CD4-positive, alpha-beta T cell treated with Interleukin-21 for 1 hour (primary cell): ENCODE data around the gene NCR3LG1.
"Not testable (repeated sequence)": the region's sequence is repeated elsewhere in the genome, so short reads cannot be mapped to it uniquely, and the experiment has no call there.

Experiments used
- DNase-seq: peaks from one replicate; pipeline ENCODE4 v3.0.0-alpha.2; 2020

Gene NCR3LG1

DNA sequence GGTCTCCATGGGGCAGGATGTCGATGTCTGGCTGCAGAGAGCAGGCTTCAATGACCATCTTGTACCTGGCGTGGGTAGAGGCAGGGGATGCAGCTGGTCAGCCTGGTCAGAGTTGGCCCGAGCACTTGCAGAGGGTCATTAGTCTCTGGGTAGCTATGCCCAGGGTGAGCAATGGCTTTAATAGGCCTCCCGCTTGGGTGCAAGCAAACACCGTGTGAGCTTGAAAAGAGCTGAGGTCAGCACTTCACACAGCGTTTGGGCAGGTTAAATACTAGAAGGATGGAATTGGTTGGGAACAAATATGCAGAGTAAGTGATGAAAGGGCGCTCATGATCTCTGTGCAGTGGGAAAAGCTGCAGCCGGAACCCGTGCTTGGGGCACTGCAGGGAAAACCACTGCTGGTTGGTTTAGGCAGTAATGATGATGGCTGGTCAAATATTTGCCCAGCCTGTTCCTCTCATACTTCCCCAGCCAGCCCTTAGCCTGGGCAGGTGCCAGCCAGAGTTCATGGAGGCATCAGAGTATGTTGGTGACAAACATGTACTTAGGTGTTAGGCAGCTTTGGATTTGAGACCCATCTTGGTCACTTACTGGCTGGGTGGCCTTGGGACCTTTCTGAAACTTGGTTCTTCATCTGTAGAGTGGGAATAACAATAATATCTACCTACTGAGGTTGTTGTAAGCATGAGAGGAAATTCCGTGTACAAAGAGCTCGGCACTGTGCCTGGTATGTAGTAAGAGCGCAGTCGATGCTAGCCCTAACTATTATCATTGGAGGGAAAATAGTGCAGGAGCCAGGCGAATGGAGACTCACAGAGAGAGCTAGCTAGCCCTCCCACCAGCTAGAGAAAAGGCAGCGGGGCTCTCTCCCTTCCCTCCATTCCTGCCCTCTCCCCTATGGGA is 62.1 kb downstream of the NCR3LG1 start:
- DNase-seq, result no peak

DNA sequence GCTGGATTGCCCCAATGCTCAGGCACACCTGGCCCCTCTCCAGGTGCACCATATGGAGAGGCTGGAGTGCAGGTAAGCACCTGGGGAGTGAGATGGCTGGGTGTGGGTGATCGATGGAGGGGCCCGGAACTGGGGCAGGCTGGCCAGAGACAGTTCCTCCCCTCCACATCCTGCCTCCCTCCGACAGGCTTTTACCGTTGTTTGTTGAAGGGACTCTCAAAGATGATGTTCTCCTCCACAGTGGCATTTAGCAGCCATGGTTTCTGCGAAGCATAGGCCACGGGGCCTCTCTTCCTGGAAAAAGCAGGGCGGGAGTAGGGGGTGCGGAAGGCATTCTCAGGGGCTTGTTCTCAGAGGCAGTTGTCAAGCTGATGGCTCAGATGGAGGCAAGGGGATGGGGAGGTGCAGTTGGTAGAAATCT is 62.7 kb downstream of the NCR3LG1 start:
- DNase-seq, result no peak

- DNase-seq, result no peak
These were observed 63.4 kb downstream of the NCR3LG1 start for GRCh38 chr11:17414992-17415391.

DNA sequence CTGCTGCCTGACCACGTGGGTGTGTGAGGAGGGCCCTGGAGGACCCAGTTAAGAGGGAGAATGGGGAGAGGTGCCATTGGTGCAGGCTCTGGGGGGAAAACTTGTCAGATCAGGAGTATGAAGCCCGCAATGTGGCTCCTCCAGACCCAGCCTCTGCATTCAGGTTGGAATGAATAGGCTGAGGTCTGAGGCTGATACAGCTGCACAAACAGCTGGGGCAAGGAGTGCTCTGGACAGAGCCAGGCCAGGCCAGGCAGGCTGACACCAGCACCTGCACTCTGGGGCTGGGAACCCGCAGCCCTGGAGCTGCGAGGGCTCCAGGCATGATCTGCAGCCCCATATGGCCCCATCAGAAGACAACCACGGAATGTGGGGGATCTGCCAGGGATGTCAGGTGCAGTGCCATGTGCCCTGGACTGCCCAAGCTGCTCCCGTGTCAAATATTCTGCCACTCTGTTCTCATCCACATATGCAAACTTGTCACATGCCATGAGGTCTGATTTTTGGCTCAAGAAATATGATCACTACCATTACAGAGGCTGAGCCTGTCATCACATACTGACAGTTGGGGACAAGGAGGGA is 64.0 kb downstream of the NCR3LG1 start:
- DNase-seq, result no peak

DNA sequence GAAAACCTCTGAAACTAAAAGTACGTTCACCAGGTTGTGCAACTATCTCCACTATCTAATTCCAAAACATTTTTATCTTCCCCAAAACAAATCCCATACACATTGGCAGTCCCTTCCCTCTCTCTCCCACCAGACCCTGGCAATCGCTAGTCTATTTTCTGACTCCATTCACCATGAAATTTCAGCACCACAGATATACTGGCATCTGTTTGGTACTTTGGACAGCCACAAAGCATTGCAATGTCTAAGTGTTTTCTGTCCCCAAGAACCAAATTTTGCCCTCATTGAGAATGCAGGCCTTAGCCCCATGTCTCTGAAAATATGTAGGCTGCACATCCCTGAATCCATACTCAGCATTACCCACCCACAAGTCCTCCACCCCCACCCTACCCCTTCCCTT is 64.9 kb downstream of the NCR3LG1 start:
- no peak for DNase-seq

DNA sequence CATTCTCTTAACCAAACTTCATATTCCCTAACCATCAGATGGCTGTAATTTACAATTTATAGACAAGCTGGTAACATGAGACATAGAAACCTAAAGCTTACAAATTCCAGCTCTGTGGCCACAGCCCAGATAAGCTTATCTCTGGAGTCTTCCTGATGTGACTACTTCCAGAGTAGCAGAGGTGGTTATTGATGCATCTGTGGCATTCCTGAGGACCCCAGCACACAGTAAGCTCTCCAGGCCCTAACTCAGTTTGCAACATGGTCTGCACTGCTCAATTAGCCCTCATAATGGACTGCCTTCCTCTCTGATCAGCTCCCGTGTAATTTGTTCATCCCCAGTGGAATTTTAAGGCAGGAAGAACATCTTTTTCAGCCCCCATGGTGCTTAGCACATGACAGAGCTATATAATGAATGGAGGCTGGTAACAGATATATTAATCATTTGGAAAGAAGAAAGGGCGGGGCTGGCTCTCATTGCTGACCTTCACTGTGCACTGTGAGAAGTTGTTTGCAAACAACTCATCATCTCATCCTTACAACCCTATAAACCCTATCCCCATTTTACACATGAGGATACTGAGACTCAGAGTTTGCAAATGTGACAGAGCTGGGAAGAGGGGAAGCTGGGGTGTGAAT is 67.0 kb downstream of the NCR3LG1 start:
- no peak for DNase-seq

DNA sequence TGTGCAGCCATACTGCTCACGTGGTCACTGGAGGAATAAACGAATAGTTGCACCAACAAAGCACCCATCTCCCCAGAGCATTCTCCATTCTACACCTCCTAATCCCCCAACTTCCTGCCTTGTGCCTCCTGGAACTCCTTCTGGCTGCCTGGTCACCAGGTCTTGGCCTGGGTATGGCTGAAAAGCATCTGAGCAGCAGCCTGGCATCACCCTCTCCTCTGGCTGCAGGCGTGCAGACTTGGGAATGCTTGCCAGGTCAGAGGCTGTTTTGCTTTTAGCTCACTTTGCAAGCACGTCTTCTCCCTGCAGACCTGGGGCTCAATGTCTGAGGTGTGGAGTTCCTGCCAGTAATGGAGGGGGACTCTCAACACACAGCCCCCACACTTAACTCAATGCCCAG is 70.2 kb downstream of the NCR3LG1 start:
- no peak for DNase-seq

DNA sequence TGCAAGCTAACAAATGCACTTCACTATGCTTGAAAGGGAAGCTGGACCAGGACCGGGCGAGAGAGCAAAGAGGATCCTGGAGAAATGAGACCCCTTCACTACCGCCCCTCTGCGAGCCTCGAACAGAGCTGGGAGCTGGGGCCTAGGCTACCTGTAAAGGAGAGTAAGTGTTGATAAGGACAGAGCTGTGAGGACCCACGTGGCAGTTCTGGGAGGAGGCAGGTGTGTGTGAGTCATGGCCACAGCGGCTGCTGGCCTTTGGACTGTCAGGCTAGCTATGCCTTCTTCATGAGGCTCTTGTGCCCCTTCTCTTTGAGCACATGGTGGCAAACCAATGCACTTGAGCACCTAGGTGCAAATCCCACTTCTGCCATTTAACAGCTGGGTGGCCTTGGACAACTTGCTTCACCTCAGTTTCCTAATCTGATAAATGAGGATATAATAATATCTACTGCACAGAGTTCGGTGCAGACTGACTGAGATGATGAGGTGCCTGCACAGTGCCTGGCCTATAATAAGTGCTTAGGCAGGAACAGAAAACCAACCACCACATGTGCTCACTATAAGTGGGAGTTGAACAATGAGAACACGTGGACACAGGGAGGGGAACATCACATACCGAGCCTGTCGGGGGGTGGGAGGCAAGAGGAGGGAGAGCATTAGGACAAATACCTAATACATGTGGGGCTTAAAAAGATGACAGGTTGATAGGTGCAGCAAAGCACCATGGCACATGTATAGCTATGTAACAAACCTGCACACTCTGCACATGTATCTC is 72.1 kb downstream of the NCR3LG1 start:
- no peak for DNase-seq

DNA sequence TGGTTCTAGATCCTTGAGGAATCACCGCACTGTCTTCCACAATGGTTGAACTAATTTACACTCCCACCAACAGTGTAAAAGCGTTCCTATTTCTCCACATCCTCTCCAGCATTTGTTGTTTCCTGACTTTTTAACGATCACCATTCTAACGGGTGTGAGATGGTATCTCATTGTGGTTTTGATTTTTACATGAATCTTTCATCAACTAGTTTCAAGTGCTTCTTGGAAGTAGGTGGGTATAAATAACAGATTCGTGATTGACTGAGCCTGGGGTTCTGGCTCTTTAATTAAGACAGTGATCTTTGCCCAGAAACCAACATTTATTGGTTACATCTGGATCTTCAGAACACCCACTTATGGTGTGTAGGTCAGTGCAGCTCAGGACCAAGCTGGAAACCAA is 74.6 kb downstream of the NCR3LG1 start:
- not testable (repeated sequence) for DNase-seq
